22Rv1 (cell line): Measurements from ENCODE around the gene FICD.

Experiments used
- H3K27ac ChIP-seq: fragments of 450-650 bp; 2 replicates; pipeline ENCODE4 v1.5.1; 2017
- CTCF ChIP-seq: fragments of 450-650 bp; IDR thresholded peaks from 2 replicates; pipeline ENCODE4 v1.5.1; 2017; ENCODE audit warnings: mild to moderate bottlenecking
- ZFX ChIP-seq: fragments of 450-650 bp; IDR thresholded peaks from 2 replicates; pipeline ENCODE4 v1.6.1; 2017; ENCODE audit warnings: antibody characterized with exemption, borderline replicate concordance

Gene FICD

GRCh38 chr12:108525681-108526080 lies 10.6 kb downstream of the FICD start:
- no peak overlapping the region for H3K27ac ChIP-seq
- TF ChIP-seq CTCF: no peak
- TF ChIP-seq ZFX: no peak

- TF ChIP-seq CTCF (no peak), ZFX (no peak)
- H3K27ac ChIP-seq: no peak overlapping the region
Measured at GRCh38 chr12:108526482-108527165, 11.5 kb downstream of the FICD start.

- TF ChIP-seq ZFX (no peak), CTCF (no peak)
- no peak overlapping the region for H3K27ac ChIP-seq
Measured at GRCh38 chr12:108527166-108527496, 12.1 kb downstream of the FICD start.

GRCh38 chr12:108530161-108530560 lies 15.1 kb downstream of the FICD start:
- no peak overlapping the region for H3K27ac ChIP-seq
- no peak for TF ChIP-seq CTCF
- no peak for TF ChIP-seq ZFX

GRCh38 chr12:108531929-108532848 lies 17.1 kb downstream of the FICD start:
- H3K27ac ChIP-seq: peak overlapping the region; percentile 43
- TF ChIP-seq CTCF (no peak), ZFX (no peak)

- no peak for TF ChIP-seq ZFX
- no peak for TF ChIP-seq CTCF
- H3K27ac ChIP-seq: no peak overlapping the region
Measured at GRCh38 chr12:108538146-108538545, 23.1 kb downstream of the FICD start.

GRCh38 chr12:108538616-108539195 lies 23.6 kb downstream of the FICD start:
- TF ChIP-seq ZFX (no peak), CTCF (no peak)
- H3K27ac ChIP-seq: no peak overlapping the region
